Loucy (cell line): ENCODE data around the gene FLT4.

Experiments
- EZH2phosphoT487 ChIP-seq: fragments of 200-600 bp; IDR thresholded peaks from 2 replicates; pipeline ENCODE4 v1.6.1; 2018; ENCODE audit warnings: antibody characterized with exemption, mild to moderate bottlenecking, moderate library complexity, borderline replicate concordance
- TF ChIP-seq, protein P1 (sequence below): fragments of 200-600 bp; sonication (generic); conservative IDR thresholded peaks from 2 replicates; pipeline ENCODE4 v1.5.1; 2014; ENCODE audit warnings: mild to moderate bottlenecking, antibody characterized with exemption, low read length

DNA sequence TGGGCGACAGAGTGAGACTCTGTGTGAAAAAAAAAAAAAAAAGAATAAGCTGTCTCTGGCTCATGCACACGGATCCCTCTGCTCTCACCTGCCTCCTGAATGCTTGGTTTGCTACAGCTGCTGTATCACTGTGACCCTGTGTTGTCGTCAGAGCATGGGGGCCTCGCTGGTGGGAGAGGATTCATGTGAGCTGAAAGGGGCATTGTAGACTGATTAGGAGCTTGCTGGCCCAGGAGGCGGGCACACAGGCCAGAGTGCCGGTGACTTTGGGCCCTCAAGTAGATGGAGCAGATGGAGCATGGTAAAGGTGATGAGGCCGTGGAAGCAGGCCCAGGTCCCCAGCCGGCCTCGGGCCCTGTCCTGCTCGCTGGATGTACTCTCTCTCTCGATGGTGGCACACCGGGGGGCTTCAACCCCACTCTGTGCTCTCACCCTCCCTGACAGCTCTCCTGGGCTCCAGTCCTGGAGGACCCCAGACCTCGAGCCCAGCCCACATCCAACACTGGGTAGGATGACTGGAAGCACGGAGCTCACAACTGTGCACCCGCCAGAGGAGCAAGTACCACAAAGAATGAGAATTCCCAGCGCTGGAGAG lies 7.1 kb downstream of the FLT4 start:
- TF ChIP-seq, protein P1, sequence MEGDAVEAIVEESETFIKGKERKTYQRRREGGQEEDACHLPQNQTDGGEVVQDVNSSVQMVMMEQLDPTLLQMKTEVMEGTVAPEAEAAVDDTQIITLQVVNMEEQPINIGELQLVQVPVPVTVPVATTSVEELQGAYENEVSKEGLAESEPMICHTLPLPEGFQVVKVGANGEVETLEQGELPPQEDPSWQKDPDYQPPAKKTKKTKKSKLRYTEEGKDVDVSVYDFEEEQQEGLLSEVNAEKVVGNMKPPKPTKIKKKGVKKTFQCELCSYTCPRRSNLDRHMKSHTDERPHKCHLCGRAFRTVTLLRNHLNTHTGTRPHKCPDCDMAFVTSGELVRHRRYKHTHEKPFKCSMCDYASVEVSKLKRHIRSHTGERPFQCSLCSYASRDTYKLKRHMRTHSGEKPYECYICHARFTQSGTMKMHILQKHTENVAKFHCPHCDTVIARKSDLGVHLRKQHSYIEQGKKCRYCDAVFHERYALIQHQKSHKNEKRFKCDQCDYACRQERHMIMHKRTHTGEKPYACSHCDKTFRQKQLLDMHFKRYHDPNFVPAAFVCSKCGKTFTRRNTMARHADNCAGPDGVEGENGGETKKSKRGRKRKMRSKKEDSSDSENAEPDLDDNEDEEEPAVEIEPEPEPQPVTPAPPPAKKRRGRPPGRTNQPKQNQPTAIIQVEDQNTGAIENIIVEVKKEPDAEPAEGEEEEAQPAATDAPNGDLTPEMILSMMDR = no peak
- TF ChIP-seq EZH2phosphoT487 = no peak
